ENCODE data around the gene TMEM35B.

GRCh38 chr1:34978921-34979320 lies 6.2 kb downstream of the TMEM35B start:
- TF ChIP-seq, protein P1, sequence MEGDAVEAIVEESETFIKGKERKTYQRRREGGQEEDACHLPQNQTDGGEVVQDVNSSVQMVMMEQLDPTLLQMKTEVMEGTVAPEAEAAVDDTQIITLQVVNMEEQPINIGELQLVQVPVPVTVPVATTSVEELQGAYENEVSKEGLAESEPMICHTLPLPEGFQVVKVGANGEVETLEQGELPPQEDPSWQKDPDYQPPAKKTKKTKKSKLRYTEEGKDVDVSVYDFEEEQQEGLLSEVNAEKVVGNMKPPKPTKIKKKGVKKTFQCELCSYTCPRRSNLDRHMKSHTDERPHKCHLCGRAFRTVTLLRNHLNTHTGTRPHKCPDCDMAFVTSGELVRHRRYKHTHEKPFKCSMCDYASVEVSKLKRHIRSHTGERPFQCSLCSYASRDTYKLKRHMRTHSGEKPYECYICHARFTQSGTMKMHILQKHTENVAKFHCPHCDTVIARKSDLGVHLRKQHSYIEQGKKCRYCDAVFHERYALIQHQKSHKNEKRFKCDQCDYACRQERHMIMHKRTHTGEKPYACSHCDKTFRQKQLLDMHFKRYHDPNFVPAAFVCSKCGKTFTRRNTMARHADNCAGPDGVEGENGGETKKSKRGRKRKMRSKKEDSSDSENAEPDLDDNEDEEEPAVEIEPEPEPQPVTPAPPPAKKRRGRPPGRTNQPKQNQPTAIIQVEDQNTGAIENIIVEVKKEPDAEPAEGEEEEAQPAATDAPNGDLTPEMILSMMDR (conservative IDR thresholded peaks at IDR 0.05; ENCODE audit: low read depth, low read length) = no peak
- no peak for TF ChIP-seq EZH2 (IDR thresholded peaks at IDR 0.05; ENCODE audit: low read length, unreplicated experiment)
- no peak for TF ChIP-seq EZH2phosphoT487 (IDR thresholded peaks at IDR 0.05; ENCODE audit: borderline replicate concordance, low read length)

Measured in PC-3 (cell line).